AG09319 (cell line): ENCODE data around the gene C11orf42.

Source experiments
- DNase-seq: peaks from one replicate; pipeline ENCODE4 v3.0.0-alpha.2; 2010; ENCODE audit warnings: low read depth; ENCODE audit errors: extremely low read depth
- TF ChIP-seq, protein P1 (sequence below): IDR thresholded peaks from 2 replicates; pipeline ENCODE4 v1.5.1; 2011; ENCODE audit warnings: low read depth, mild to moderate bottlenecking, inconsistent platforms, low read length, moderate library complexity

C11orf42 gene

DNA sequence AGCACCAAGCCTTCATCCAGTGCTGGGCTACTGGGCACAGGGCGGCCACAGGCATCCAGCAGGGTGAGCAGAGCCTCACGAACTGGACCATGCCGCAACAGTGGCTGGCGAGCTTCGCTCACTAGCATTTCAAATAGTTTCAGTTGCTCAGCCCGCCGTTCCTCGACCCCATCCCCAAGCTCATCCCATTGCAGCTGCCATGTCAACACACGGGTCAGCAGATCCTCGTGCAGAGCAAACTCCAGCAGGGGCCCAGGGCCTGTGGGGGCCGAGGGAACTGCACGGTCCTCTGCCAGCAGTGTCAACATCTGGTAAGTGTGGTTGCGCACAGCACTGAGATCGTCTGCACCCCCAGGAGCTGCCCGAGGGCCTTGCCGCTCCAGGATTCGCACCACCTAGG, 18.5 kb downstream of the C11orf42 start:
- no peak for DNase-seq
- TF ChIP-seq, protein P1, sequence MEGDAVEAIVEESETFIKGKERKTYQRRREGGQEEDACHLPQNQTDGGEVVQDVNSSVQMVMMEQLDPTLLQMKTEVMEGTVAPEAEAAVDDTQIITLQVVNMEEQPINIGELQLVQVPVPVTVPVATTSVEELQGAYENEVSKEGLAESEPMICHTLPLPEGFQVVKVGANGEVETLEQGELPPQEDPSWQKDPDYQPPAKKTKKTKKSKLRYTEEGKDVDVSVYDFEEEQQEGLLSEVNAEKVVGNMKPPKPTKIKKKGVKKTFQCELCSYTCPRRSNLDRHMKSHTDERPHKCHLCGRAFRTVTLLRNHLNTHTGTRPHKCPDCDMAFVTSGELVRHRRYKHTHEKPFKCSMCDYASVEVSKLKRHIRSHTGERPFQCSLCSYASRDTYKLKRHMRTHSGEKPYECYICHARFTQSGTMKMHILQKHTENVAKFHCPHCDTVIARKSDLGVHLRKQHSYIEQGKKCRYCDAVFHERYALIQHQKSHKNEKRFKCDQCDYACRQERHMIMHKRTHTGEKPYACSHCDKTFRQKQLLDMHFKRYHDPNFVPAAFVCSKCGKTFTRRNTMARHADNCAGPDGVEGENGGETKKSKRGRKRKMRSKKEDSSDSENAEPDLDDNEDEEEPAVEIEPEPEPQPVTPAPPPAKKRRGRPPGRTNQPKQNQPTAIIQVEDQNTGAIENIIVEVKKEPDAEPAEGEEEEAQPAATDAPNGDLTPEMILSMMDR, result no peak

DNA sequence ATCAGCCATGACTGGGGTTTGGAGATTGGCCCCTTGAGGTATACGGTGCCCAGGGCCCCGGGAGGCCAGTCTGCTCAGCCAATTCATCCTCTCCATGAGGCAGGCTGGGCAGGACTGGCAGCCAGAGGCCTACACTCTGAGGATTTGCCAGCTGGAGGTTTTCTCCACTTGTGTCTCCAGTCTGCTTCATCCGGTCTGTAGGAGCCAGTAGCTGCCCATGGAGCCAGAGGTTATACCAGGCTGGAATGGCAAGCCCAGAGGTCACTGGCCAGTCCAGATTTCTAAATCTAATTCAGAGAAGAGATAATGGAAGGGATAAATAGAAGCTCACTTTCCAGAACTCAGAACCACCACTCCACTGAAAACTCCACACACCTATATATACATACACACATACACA, 19.1 kb downstream of the C11orf42 start:
- TF ChIP-seq, protein P1, result no peak
- DNase-seq, result no peak

DNA sequence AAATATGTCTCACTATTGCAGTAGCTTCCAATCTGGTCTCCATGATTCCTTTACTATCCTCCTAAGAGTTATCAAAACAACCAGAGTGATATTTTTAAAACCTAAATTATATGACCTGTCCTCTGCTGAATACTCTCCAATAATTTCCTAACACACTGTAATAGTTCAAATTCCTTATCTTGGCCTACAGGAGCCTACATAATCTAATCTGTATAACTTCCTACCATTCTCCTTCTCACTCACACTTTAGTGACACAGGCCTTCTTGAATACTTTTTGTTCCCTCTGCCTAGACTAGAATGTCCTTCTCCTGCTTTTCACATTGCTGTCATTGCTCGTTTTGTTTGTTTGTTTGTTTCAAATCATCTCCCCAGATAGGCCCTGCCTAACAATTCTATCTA, 19.7 kb downstream of the C11orf42 start:
- TF ChIP-seq, protein P1, result no peak
- DNase-seq, result no peak

DNA sequence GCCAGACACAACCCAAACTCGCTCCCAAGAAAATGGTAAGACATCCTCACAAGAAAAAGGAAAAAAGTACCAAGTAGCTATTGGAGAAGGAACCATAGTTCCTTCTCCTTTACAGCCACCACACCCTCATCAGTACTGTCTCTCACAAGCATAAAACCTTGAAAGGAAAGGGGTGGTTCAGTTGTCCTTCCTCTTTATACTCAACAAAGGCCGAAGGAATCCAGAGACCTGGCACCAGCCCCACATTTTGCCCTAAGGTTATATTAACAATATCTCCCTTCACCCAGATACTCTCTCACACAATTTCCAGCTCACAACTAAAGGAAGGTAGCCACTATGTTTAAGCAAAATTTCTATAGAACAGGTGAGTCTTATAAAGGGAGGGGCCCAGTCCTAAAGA, 20.5 kb downstream of the C11orf42 start:
- DNase-seq, result no peak
- TF ChIP-seq, protein P1, result no peak

DNA sequence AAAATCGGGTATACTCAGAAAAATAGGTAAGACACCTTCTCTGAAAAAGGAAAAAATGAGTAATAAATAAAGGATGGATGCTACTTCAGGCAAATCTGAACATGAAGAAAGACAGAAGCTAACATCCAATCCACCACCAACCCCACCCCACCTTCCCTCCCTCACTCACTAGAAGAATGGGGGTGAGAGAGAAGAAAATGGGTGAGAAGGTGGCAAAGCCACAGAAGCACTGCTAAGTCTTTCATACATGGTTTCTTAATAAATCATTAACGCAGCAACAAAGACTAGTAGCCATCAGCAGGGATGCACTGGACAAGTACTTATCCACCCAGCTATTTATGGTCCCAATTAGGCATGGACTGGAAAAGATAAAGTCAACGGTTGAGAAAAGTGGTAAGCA, 23.2 kb downstream of the C11orf42 start:
- TF ChIP-seq, protein P1, result no peak
- DNase-seq, result no peak

DNA sequence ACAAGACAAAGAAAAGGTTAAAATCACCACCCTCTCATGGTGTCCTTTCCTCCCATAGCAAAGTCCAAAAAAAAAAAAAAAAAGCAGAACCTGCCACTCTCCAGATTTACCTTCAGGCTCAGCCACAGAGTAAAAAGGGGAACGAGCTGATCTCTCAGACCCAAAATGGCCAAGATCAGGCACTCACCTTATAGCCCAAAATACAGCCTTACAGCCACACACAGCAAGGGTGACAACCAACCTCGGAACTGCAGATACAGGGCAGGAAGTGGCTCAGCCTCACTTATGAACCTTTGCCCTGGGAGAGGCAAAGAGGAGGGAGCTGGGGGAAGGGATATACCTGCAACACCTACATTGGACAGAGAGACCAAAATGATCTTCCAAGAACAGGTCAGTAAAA, 24.6 kb downstream of the C11orf42 start:
- no peak for DNase-seq
- TF ChIP-seq, protein P1, result no peak

DNA sequence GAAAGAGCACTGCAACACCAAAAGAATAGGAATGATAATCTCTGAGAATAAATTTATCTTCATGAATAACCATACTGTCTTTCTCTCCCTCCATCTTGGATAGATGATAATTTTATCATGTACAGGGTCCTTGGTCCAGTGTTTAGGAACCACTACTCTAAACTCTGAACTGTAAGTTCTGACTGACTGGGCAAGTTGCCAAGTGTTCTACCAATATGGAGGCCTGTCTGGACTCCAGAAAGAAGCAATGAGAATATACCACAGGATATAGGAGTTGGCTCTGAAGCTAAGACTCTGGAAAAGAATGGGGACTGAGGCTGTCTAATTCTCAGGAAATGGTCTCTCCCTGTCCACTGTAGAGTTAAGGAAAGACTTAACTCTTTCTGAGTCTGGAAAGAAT, 27.5 kb downstream of the C11orf42 start:
- TF ChIP-seq, protein P1, result no peak
- DNase-seq, result no peak
